T-helper 1 cell treated with Interleukin-12 subunit alpha and Interleukin-12 subunit beta and Interleukin-4 antibody, amounts not matched to agents 30 μg/mL and 1 μg/mL, for 36 hours (primary cell): ENCODE data around the gene HIKESHI.
"Not testable (repeated sequence)": the region's sequence is repeated elsewhere in the genome, so short reads cannot be mapped to it uniquely, and the experiment has no call there.

Source experiments
- H3K27ac Mint-ChIP-seq: one replicate; pipeline ENCODE4 v1.8.0; 2021; ENCODE audit warnings: mild to moderate bottlenecking, mixed read lengths
- H3K27me3 Mint-ChIP-seq: one replicate; pipeline ENCODE4 v1.8.0; 2021; ENCODE audit warnings: low read depth, mixed read lengths
- H3K36me3 Mint-ChIP-seq: one replicate; pipeline ENCODE4 v1.8.0; 2021; ENCODE audit warnings: low read depth, mixed read lengths
- H3K4me1 Mint-ChIP-seq: one replicate; pipeline ENCODE4 v1.8.0; 2021; ENCODE audit warnings: low read depth, mixed read lengths
- H3K4me3 Mint-ChIP-seq: one replicate; pipeline ENCODE4 v1.8.0; 2021; ENCODE audit warnings: mild to moderate bottlenecking, moderate library complexity, mixed read lengths
- H3K9me3 Mint-ChIP-seq: one replicate; pipeline ENCODE4 v1.8.0; 2021; ENCODE audit warnings: mixed read lengths

The HIKESHI gene

GRCh38 chr11:86337227-86337626, 35.2 kb downstream of the HIKESHI start:
- Mint-ChIP-seq H3K4me1 (peaks cover 3% of the 10 kb centered on the region), H3K4me3 (no peak overlapping the region), H3K27ac (no peak overlapping the region), H3K27me3 (no peaks in the 10 kb centered on the region), H3K9me3 (no peaks in the 10 kb centered on the region), H3K36me3 (peaks cover 60% of the 10 kb centered on the region)

DNA sequence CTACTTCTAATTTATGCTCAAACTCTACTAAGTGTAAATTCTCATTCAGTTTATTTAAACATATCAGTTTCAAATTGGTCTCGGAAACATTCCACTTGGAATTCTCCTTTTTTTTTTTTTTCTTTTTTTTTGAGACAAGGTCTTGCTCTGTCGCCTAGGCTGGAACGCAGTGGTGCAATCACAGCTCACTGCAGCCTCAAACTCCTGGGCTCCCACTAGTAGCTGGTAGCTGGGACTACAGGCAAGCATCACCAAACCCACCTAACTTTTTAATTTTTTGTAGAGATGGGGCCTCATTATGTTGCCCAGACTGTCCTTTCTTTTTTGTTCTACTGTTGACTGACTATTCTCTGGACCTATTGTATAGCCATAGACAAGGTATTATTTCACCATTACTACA, 39.3 kb downstream of the HIKESHI start:
- Mint-ChIP-seq H3K4me3 (no peak overlapping the region), H3K9me3 (no peaks in the 10 kb centered on the region), H3K27ac (no peak overlapping the region), H3K4me1 (no peaks in the 10 kb centered on the region), H3K27me3 (no peaks in the 10 kb centered on the region), H3K36me3 (peaks cover 44% of the 10 kb centered on the region)

DNA sequence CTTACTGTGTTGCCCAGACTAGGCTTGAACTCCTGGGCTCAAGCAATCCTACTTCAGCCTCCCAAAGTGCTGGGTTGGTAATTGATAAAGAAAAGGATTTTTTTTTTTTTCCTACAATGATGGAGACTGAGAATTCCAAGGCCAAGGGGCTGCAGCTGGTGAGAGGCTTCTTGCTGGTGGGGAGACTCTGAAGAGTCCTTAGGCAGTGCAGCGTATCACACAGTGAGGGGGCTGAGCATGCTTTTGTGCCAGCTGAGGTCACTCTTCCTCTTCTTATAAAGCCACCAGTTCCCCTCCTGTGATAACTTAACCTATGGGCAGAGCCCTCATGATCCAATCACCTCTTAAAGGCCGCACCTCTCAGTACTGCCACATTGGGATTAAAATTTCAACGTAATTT, 44.5 kb downstream of the HIKESHI start:
- no peaks in the 10 kb centered on the region for H3K9me3 Mint-ChIP-seq

GRCh38 chr11:86355256-86355655, 53.2 kb downstream of the HIKESHI start:
- no peaks in the 10 kb centered on the region for H3K27me3 Mint-ChIP-seq
- H3K9me3 Mint-ChIP-seq, result no peaks in the 10 kb centered on the region

More for the DNA sequence above, 44.5 kb downstream of the HIKESHI start:
- Mint-ChIP-seq H3K36me3 (peaks cover 16% of the 10 kb centered on the region), H3K27me3 (no peaks in the 10 kb centered on the region), H3K4me1 (no peaks in the 10 kb centered on the region), H3K4me3 (no peak overlapping the region), H3K27ac (no peak overlapping the region)

GRCh38 chr11:86357412-86357811, 55.4 kb downstream of the HIKESHI start:
- H3K9me3 Mint-ChIP-seq, H3K36me3 Mint-ChIP-seq, H3K4me3 Mint-ChIP-seq, H3K27me3 Mint-ChIP-seq, H3K4me1 Mint-ChIP-seq, H3K27ac Mint-ChIP-seq: not testable (repeated sequence)

More at GRCh38 chr11:86355256-86355655, 53.2 kb downstream of the HIKESHI start:
- H3K27ac Mint-ChIP-seq, result no peak overlapping the region
- H3K36me3 Mint-ChIP-seq, result no peaks in the 10 kb centered on the region
- H3K4me1 Mint-ChIP-seq, result no peaks in the 10 kb centered on the region
- no peak overlapping the region for H3K4me3 Mint-ChIP-seq

DNA sequence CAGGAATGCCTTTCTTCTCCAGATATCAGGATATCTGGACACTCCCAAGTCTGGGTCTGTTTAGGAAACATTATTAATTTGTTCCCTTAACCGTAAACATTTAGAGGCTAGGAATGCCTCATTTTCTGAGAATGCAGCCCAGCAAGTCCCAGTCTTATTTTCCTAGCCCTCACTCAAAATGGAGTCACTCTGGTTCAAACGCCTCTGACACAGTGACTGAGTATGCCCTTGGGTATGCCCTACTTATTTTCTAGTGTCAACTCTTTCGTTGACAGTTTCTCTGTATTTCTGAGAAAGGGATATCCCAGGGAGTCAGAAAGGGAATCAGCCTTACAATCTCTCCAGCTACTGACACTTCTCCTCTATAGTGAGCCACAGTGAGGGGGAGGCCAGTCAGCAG, 56.7 kb downstream of the HIKESHI start:
- peaks cover 7% of the 10 kb centered on the region for H3K4me1 Mint-ChIP-seq
- H3K27me3 Mint-ChIP-seq, result no peaks in the 10 kb centered on the region
- no peak overlapping the region for H3K4me3 Mint-ChIP-seq
- H3K9me3 Mint-ChIP-seq, result peaks cover 8% of the 10 kb centered on the region
- no peaks in the 10 kb centered on the region for H3K36me3 Mint-ChIP-seq
- no peak overlapping the region for H3K27ac Mint-ChIP-seq

GRCh38 chr11:86360775-86361395, 58.8 kb downstream of the HIKESHI start:
- Mint-ChIP-seq H3K4me3 (no peak overlapping the region), H3K27me3 (no peaks in the 10 kb centered on the region), H3K27ac (no peak overlapping the region), H3K36me3 (no peaks in the 10 kb centered on the region), H3K9me3 (peaks cover 12% of the 10 kb centered on the region), H3K4me1 (peaks cover 7% of the 10 kb centered on the region)

GRCh38 chr11:86363424-86363823, 61.4 kb downstream of the HIKESHI start:
- Mint-ChIP-seq H3K27ac (no peak overlapping the region), H3K27me3 (peaks cover 8% of the 10 kb centered on the region), H3K9me3 (peaks cover 12% of the 10 kb centered on the region), H3K4me1 (peaks cover 7% of the 10 kb centered on the region), H3K36me3 (no peaks in the 10 kb centered on the region), H3K4me3 (no peak overlapping the region)

- Mint-ChIP-seq H3K36me3 (no peaks in the 10 kb centered on the region), H3K27me3 (peaks cover 8% of the 10 kb centered on the region), H3K27ac (no peak overlapping the region), H3K4me3 (no peak overlapping the region), H3K4me1 (peaks cover 6% of the 10 kb centered on the region), H3K9me3 (peaks cover 12% of the 10 kb centered on the region)
Observed at GRCh38 chr11:86365546-86365945, 63.5 kb downstream of the HIKESHI start.

GRCh38 chr11:86369668-86370067, 67.6 kb downstream of the HIKESHI start:
- Mint-ChIP-seq H3K4me3 (no peak overlapping the region), H3K27ac (no peak overlapping the region), H3K36me3 (peaks cover 3% of the 10 kb centered on the region), H3K27me3 (peaks cover 17% of the 10 kb centered on the region), H3K4me1 (peaks cover 8% of the 10 kb centered on the region), H3K9me3 (peaks cover 11% of the 10 kb centered on the region)

GRCh38 chr11:86370171-86370570, 68.1 kb downstream of the HIKESHI start:
- Mint-ChIP-seq H3K27me3 (peaks cover 19% of the 10 kb centered on the region), H3K4me3 (no peak overlapping the region), H3K9me3 (peaks cover 11% of the 10 kb centered on the region), H3K4me1 (peaks cover 8% of the 10 kb centered on the region), H3K36me3 (peaks cover 3% of the 10 kb centered on the region), H3K27ac (no peak overlapping the region)

GRCh38 chr11:86370922-86371594, 69.0 kb downstream of the HIKESHI start:
- Mint-ChIP-seq H3K4me3 (no peak overlapping the region), H3K4me1 (peaks cover 8% of the 10 kb centered on the region), H3K36me3 (peaks cover 3% of the 10 kb centered on the region), H3K9me3 (peaks cover 15% of the 10 kb centered on the region), H3K27me3 (peaks cover 19% of the 10 kb centered on the region), H3K27ac (no peak overlapping the region)

- peaks cover 19% of the 10 kb centered on the region for H3K27me3 Mint-ChIP-seq
- peaks cover 8% of the 10 kb centered on the region for H3K4me1 Mint-ChIP-seq
- no peak overlapping the region for H3K27ac Mint-ChIP-seq
- H3K9me3 Mint-ChIP-seq, result peaks cover 17% of the 10 kb centered on the region
- H3K4me3 Mint-ChIP-seq, result no peak overlapping the region
- H3K36me3 Mint-ChIP-seq, result peaks cover 5% of the 10 kb centered on the region
Observed at GRCh38 chr11:86372041-86372440, 70.0 kb downstream of the HIKESHI start.

DNA sequence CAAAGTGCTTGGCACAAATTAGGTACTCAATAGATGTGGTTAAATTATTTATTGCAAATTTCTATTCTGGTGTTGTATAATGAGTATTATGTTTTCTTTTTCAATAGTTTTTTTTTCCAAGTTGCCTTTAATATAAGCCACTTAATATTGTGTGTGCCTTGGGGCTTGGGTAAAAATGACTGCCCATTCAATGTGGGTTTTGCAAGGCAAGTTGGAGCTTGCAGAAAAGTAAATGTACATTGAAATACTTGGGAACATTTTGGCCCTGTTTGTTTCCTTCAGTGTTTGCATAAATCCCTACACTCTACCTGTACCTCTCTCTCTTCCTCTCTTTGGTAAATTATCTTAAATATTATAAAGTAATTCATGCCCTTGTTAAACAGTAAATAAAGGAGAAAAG, 70.5 kb downstream of the HIKESHI start:
- peaks cover 8% of the 10 kb centered on the region for H3K4me1 Mint-ChIP-seq
- H3K4me3 Mint-ChIP-seq, result no peak overlapping the region
- peaks cover 5% of the 10 kb centered on the region for H3K36me3 Mint-ChIP-seq
- H3K27ac Mint-ChIP-seq, result no peak overlapping the region
- peaks cover 16% of the 10 kb centered on the region for H3K27me3 Mint-ChIP-seq
- peaks cover 17% of the 10 kb centered on the region for H3K9me3 Mint-ChIP-seq

- Mint-ChIP-seq H3K4me1 (peaks cover 8% of the 10 kb centered on the region), H3K27ac (no peak overlapping the region), H3K9me3 (peaks cover 17% of the 10 kb centered on the region), H3K36me3 (peaks cover 5% of the 10 kb centered on the region), H3K4me3 (no peak overlapping the region), H3K27me3 (peaks cover 15% of the 10 kb centered on the region)
Observed at GRCh38 chr11:86374069-86374468, 72.0 kb downstream of the HIKESHI start.
